Measurements from ENCODE around the gene PRKCD.

The PRKCD gene

DNA sequence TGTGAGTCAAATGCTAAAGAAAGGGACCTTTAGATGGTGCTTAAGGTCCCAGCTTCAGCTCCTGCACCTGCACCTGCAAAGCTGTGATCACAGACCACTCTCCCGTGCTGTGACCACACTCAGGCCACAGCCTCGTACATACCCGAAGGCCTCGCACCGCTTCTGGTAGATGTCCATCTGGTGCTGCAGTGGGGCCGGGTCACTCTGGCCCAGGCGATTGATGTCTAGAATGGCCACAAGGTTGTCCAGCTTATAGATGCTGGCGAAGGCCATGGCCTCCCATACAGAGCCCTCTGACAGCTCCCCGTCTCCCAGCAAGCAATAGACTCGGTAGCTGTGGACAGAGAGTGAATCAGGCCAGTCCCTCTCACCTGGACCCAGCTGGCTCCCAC lies 73.8 kb downstream of the PRKCD start:
- Histone ChIP-seq H3K4me3 (no peak overlapping the region), H3K9me3 (no peaks in the 10 kb centered on the region), H3K27me3 (no peaks in the 10 kb centered on the region), H4K20me1 (peaks cover 95% of the 10 kb centered on the region), H3K27ac (no peak overlapping the region), H3K4me2 (no peak overlapping the region), H3K36me3 (peaks cover 99% of the 10 kb centered on the region), H3K9ac (no peak overlapping the region), H3K4me1 (no peaks in the 10 kb centered on the region)
- no peak for TF ChIP-seq Cebpa-rat (IDR thresholded peaks at IDR 0.05)

DNA sequence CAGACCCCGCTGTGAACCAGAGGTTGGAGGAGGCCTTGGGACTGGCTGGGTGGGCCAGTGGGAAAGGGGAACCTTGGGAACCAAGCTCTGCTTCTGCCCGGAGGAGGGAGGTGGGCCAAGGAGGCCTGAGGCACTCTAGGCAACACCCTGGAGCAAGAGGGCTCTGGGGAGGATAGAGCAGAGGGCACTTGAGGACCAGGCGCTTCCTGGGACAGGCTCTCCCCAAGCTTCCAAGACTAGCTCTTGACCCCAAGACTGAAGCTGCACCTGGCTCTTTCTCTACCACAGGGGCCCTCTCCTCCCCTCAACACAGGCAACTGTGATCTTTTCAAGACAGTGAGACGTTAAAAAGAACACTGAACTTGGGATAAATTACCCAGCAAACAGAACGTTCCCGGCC lies 74.5 kb downstream of the PRKCD start:
- Histone ChIP-seq H3K4me2 (no peak overlapping the region), H3K4me3 (no peak overlapping the region), H3K9me3 (no peaks in the 10 kb centered on the region), H3K4me1 (no peaks in the 10 kb centered on the region), H3K36me3 (peaks cover 99% of the 10 kb centered on the region), H3K27me3 (no peaks in the 10 kb centered on the region), H3K27ac (no peak overlapping the region), H3K9ac (no peak overlapping the region), H4K20me1 (peaks cover 95% of the 10 kb centered on the region)
- TF ChIP-seq Cebpa-rat (IDR thresholded peaks at IDR 0.05): no peak

- Histone ChIP-seq H3K4me1 (no peaks in the 10 kb centered on the region), H3K27me3 (no peaks in the 10 kb centered on the region), H4K20me1 (peaks cover 95% of the 10 kb centered on the region), H3K36me3 (peaks cover 99% of the 10 kb centered on the region), H3K9ac (no peak overlapping the region), H3K4me3 (no peak overlapping the region), H3K9me3 (no peaks in the 10 kb centered on the region), H3K4me2 (no peak overlapping the region), H3K27ac (peak overlapping the region; percentile 53; the same call in 1 of the 2 replicates)
- no peak for TF ChIP-seq Cebpa-rat (IDR thresholded peaks at IDR 0.05)
Observed at GRCh38 chr3:53236112-53236841, 75.3 kb downstream of the PRKCD start.

DNA sequence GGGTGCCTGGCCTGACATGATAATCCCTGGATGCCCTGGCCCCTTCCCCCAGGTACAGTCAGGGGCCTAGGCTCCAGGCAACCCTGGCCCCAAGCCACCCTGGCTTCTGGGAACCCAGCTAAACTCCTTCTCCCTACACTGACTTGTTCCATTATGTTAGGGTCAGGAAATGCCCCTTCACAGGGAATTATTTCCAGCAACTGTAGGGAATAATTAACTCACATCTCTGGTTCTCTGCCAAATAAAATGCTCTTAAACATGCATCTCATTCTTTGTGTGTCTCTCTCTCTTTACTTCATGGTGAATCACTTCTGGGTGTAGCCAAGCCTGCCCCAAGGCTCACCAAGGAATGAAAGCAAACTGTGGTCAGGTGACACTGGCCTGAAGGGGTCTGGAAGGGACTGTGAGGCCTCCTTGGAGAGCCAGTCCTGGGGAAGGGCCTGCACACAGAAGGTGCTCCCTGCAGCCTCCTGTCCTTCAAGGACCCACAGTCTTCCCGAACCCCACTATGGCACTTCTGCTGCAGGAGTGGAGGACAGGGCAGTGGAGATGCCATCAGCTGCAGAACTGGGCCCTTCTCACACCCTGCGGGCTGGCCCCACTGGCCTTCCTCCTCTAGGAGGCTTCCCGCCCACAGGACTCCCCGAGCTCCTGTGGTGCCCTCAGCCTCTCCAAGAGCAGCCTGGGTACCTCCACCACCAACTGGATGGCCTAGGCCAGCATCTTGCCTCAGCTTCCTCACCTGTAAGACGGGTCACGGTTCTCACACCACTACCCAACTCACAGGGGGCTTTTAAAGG lies 77.2 kb downstream of the PRKCD start:
- no peak overlapping the region for H3K4me2 ChIP-seq
- TF ChIP-seq Cebpa-rat (IDR thresholded peaks at IDR 0.05): no peak
- H3K9me3 ChIP-seq: no peaks in the 10 kb centered on the region
- H3K4me1 ChIP-seq: peaks cover 4% of the 10 kb centered on the region; the same call in 1 of the 2 replicates
- H3K27me3 ChIP-seq: no peaks in the 10 kb centered on the region
- H3K27ac ChIP-seq: no peak overlapping the region
- H3K9ac ChIP-seq: no peak overlapping the region
- H4K20me1 ChIP-seq: peaks cover 95% of the 10 kb centered on the region
- H3K4me3 ChIP-seq: no peak overlapping the region
- H3K36me3 ChIP-seq: peaks cover 99% of the 10 kb centered on the region

DNA sequence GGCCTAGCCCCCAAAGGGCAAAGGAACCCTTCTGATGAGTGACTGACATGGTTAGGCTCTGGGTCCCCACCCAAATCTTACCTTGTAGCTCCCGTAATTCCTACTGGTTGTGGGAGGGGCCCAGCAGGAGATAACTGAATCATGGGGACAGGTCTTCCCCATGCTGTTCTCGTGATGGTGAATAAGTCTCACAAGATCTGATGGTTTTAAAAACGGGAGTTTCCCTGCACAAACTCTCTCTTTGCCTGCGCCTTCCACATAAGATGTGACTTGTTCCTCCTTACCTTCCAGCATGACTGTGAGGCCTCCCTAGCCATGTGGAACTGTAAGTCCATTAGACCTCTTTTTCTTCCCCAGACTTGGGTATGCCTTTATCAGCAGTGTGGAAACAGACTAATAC lies 77.9 kb downstream of the PRKCD start:
- Histone ChIP-seq H3K4me3 (no peak overlapping the region), H4K20me1 (peaks cover 95% of the 10 kb centered on the region), H3K4me1 (peaks cover 10% of the 10 kb centered on the region), H3K36me3 (peaks cover 99% of the 10 kb centered on the region), H3K27me3 (no peaks in the 10 kb centered on the region), H3K27ac (no peak overlapping the region), H3K4me2 (no peak overlapping the region), H3K9me3 (no peaks in the 10 kb centered on the region), H3K9ac (no peak overlapping the region)
- no peak for TF ChIP-seq Cebpa-rat (IDR thresholded peaks at IDR 0.05)

DNA sequence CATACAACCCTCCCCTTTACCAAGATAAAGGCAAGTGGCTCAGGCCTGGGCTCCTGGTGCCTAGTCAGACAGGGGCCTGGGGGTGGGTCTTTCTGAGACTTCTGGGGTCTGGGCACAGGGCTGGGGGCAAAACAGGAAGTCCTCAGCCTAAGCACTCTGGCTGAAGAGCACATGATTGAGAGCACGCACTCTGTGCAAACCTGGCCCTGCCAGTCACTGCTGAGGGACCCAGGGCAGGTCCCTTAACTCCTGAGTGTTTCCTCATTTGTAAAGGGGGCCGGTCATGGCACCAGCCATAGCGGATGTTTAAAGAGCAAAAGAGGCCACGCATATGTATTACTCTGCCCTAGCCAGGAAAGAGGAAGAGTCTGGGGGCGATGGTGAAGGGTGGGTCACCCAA lies 78.8 kb downstream of the PRKCD start:
- Histone ChIP-seq H3K27me3 (no peaks in the 10 kb centered on the region), H3K9me3 (no peaks in the 10 kb centered on the region), H3K36me3 (peaks cover 99% of the 10 kb centered on the region), H3K9ac (no peak overlapping the region), H3K4me3 (no peak overlapping the region), H3K27ac (no peak overlapping the region), H4K20me1 (peaks cover 95% of the 10 kb centered on the region), H3K4me2 (no peak overlapping the region), H3K4me1 (peaks cover 18% of the 10 kb centered on the region)
- TF ChIP-seq Cebpa-rat (IDR thresholded peaks at IDR 0.05): no peak

GRCh38 chr3:53240989-53241972 lies 80.3 kb downstream of the PRKCD start:
- no peak overlapping the region for H3K9ac ChIP-seq
- H3K27ac ChIP-seq: no peak overlapping the region
- no peak overlapping the region for H3K4me2 ChIP-seq
- peaks cover 99% of the 10 kb centered on the region for H4K20me1 ChIP-seq
- peaks cover 99% of the 10 kb centered on the region for H3K36me3 ChIP-seq
- no peaks in the 10 kb centered on the region for H3K27me3 ChIP-seq
- H3K4me1 ChIP-seq: peaks cover 18% of the 10 kb centered on the region
- H3K4me3 ChIP-seq: no peak overlapping the region
- TF ChIP-seq Cebpa-rat (IDR thresholded peaks at IDR 0.05): no peak
- peaks cover 8% of the 10 kb centered on the region for H3K9me3 ChIP-seq

- Histone ChIP-seq H3K9me3 (peaks cover 14% of the 10 kb centered on the region), H3K27me3 (no peaks in the 10 kb centered on the region), H3K4me3 (no peak overlapping the region), H3K9ac (no peak overlapping the region), H3K36me3 (peaks cover 99% of the 10 kb centered on the region), H3K4me1 (peaks cover 18% of the 10 kb centered on the region), H4K20me1 (peaks cover 99% of the 10 kb centered on the region), H3K4me2 (no peak overlapping the region), H3K27ac (peak overlapping the region; percentile 41; the same call in 1 of the 2 replicates)
- no peak for TF ChIP-seq Cebpa-rat (IDR thresholded peaks at IDR 0.05)
Observed at GRCh38 chr3:53242155-53242554, 81.1 kb downstream of the PRKCD start.
